Testis (tissue), 2 donors: Measurements from ENCODE around the gene WWC1.

Experiments
- POLR2A ChIP-seq: fragments of 450-650 bp; IDR thresholded peaks from one replicate; pipeline ENCODE4 v1.6.1; 2017; ENCODE audit warnings: antibody characterized with exemption, mild to moderate bottlenecking, moderate library complexity
- TF ChIP-seq, protein P1 (sequence below), 3 experiments: fragments of 450-650 bp in 2 of 3; fragments of 200-600 bp in 1 of 3; sonication (generic) in 1 of 3; IDR thresholded peaks; one replicate each; pipeline ENCODE4 v1.5.1; 2016 to 2019; ENCODE audit warnings: antibody characterized with exemption in 3 of 3, mild to moderate bottlenecking in 2 of 3, moderate library complexity in 1 of 3

DNA sequence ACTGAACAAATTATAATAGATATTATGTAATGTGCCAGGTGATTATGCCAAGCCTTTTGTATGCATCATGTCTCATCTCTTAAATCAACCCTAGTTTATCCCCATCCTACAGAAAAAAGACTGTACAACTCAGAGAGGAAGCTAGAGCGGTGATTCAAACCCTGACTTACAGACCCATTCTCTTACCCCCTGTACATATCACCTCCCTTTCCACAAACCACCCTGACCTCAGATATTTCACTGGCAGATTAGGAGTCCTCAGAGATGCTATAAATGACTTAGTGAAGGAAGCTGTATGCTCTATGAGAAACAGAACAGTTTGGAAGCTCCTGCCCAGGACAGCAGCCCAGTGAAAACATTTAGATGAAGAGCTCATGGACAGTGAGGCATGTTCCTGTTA lies 115.8 kb downstream of the WWC1 start:
- TF ChIP-seq POLR2A = no peak
- TF ChIP-seq, protein P1, sequence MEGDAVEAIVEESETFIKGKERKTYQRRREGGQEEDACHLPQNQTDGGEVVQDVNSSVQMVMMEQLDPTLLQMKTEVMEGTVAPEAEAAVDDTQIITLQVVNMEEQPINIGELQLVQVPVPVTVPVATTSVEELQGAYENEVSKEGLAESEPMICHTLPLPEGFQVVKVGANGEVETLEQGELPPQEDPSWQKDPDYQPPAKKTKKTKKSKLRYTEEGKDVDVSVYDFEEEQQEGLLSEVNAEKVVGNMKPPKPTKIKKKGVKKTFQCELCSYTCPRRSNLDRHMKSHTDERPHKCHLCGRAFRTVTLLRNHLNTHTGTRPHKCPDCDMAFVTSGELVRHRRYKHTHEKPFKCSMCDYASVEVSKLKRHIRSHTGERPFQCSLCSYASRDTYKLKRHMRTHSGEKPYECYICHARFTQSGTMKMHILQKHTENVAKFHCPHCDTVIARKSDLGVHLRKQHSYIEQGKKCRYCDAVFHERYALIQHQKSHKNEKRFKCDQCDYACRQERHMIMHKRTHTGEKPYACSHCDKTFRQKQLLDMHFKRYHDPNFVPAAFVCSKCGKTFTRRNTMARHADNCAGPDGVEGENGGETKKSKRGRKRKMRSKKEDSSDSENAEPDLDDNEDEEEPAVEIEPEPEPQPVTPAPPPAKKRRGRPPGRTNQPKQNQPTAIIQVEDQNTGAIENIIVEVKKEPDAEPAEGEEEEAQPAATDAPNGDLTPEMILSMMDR (IDR thresholded peaks at IDR 0.05) = no peak
